ENCODE results near the gene SLC2A4RG.

The SLC2A4RG gene

DNA sequence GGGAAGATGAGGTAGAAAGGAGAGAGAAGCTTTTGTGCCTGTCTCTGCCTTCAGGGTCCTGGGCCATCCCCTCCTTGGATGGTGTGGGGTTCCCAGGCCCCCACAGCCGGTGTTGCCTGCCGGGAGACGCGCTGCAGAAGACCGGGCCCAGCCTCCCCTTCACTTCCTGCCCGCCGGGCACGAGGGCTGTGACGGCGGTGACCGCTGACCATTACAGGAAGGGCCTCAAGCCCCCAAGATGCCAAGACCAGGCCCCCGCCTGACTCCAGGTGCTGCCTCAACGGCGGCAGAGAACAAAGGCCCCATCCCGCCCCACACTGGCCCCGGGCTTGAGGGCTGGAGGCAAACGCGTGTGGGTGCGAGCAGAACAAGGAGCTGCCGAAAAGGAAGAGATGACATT is 53.3 kb downstream of the SLC2A4RG start:
- DNase-seq (ENCODE audit: extremely low spot score, insufficient read length, low read depth), result no peak
- FAIRE-seq, result no peak

Data from GM18507 (cell line).